GM20000 (cell line): ENCODE measurements around the gene IKZF2.

Source experiments
- DNase-seq: peaks from one replicate; pipeline ENCODE4 v3.0.0; 2012; ENCODE audit warnings: low spot score
- CTCF ChIP-seq: IDR thresholded peaks from 2 replicates; pipeline ENCODE4 v1.5.1; 2012; ENCODE audit warnings: mild to moderate bottlenecking, control low read depth; ENCODE audit errors: extremely low read depth, missing control alignments

IKZF2 gene

GRCh38 chr2:213011505-213011904 lies 139.9 kb downstream of the IKZF2 start:
- no peak for DNase-seq
- no peak for TF ChIP-seq CTCF

- no peak for DNase-seq
- TF ChIP-seq CTCF = no peak
Measured at GRCh38 chr2:213010106-213010779, 141.2 kb downstream of the IKZF2 start.

- no peak for DNase-seq
- no peak for TF ChIP-seq CTCF
Measured at GRCh38 chr2:213007290-213007838, 144.0 kb downstream of the IKZF2 start.

- no peak for TF ChIP-seq CTCF
- DNase-seq = no peak
Measured at GRCh38 chr2:213004197-213004821, 147.1 kb downstream of the IKZF2 start.

GRCh38 chr2:213002383-213002782 lies 149.0 kb downstream of the IKZF2 start:
- no peak for TF ChIP-seq CTCF
- DNase-seq = no peak

- DNase-seq = no peak
- no peak for TF ChIP-seq CTCF
Measured at GRCh38 chr2:213001297-213001910, 150.0 kb downstream of the IKZF2 start.
